HEK293T (cell line): ENCODE results near the gene CSN1S1.

Experiments used
- CTCF ChIA-PET: fragments of 350-600 bp; formaldehyde crosslinking; extraction: SDS; loops from one replicate; lab custom pipeline; 2021; ENCODE audit warnings: antibody characterized with exemption, inconsistent platforms; lab: Yijun Ruan, JAX
- POLR2A ChIA-PET: fragments of 350-600 bp; formaldehyde crosslinking; extraction: SDS; loops from one replicate; lab custom pipeline; 2020; ENCODE audit warnings: antibody characterized with exemption, inconsistent platforms; lab: Yijun Ruan, JAX
- DNase-seq: peaks from one replicate; pipeline ENCODE4 v3.0.0; 2012; ENCODE audit warnings: mixed read lengths; ENCODE audit errors: extremely low spot score
- ARNT ChIP-seq: fragments of 450-650 bp; IDR thresholded peaks from 2 replicates; pipeline ENCODE4 v1.6.1; 2017; ENCODE audit warnings: mild to moderate bottlenecking
- BHLHE40 ChIP-seq: fragments of 450-650 bp; IDR thresholded peaks from 2 replicates; pipeline ENCODE4 v1.6.1; 2016; ENCODE audit warnings: mild to moderate bottlenecking, moderate library complexity, borderline replicate concordance
- CTBP1 ChIP-seq: fragments of 450-650 bp; IDR thresholded peaks from 2 replicates; pipeline ENCODE4 v1.6.1; 2016; ENCODE audit warnings: borderline replicate concordance
- ELF4 ChIP-seq: fragments of 450-650 bp; IDR thresholded peaks from 2 replicates; pipeline ENCODE4 v1.6.1; 2017; ENCODE audit warnings: antibody characterized with exemption
- FOXA1 ChIP-seq: fragments of 450-650 bp; IDR thresholded peaks from 2 replicates; pipeline ENCODE4 v1.6.1; 2016; ENCODE audit warnings: mild to moderate bottlenecking
- FOXK2 ChIP-seq: fragments of 450-650 bp; IDR thresholded peaks from 2 replicates; pipeline ENCODE4 v1.6.1; 2016; ENCODE audit warnings: mild to moderate bottlenecking
- FOXM1 ChIP-seq: fragments of 450-650 bp; IDR thresholded peaks from 2 replicates; pipeline ENCODE4 v1.6.1; 2017; ENCODE audit warnings: mild to moderate bottlenecking, borderline replicate concordance
- HDGF ChIP-seq: fragments of 450-650 bp; IDR thresholded peaks from 2 replicates; pipeline ENCODE4 v1.6.1; 2017; ENCODE audit warnings: antibody characterized with exemption, borderline replicate concordance
- L3MBTL2 ChIP-seq: fragments of 450-650 bp; conservative IDR thresholded peaks from 2 replicates; pipeline ENCODE4 v1.6.1; 2016; ENCODE audit warnings: mild to moderate bottlenecking
- LEF1 ChIP-seq: fragments of 450-650 bp; IDR thresholded peaks from 2 replicates; pipeline ENCODE4 v1.6.1; 2017; ENCODE audit warnings: mild to moderate bottlenecking, borderline replicate concordance
- NFRKB ChIP-seq: fragments of 450-650 bp; IDR thresholded peaks from 2 replicates; pipeline ENCODE4 v1.6.1; 2016; ENCODE audit warnings: mild to moderate bottlenecking, moderate library complexity
- PKNOX1 ChIP-seq: fragments of 450-650 bp; IDR thresholded peaks from 2 replicates; pipeline ENCODE4 v1.6.1; 2016
- SP1 ChIP-seq: fragments of 450-650 bp; IDR thresholded peaks from 2 replicates; pipeline ENCODE4 v1.6.1; 2017
- SUZ12 ChIP-seq: fragments of 450-650 bp; IDR thresholded peaks from 2 replicates; pipeline ENCODE4 v1.6.1; 2016; ENCODE audit warnings: mild to moderate bottlenecking
- TARDBP ChIP-seq: fragments of 450-650 bp; IDR thresholded peaks from 2 replicates; pipeline ENCODE4 v1.6.1; 2016
- ZNF384 ChIP-seq: fragments of 450-650 bp; IDR thresholded peaks from 2 replicates; pipeline ENCODE4 v1.6.1; 2016

Gene CSN1S1

GRCh38 chr4:69977582-69977981 is 46.7 kb downstream of the CSN1S1 start:
- POLR2A ChIA-PET: no interaction called here
- CTCF ChIA-PET: no interaction called here
- TF ChIP-seq L3MBTL2 (no peak), SUZ12 (no peak), BHLHE40 (no peak), HDGF (no peak), PKNOX1 (no peak), FOXM1 (no peak), CTBP1 (no peak), ELF4 (no peak), ZNF384 (no peak)
- DNase-seq: no peak

- peak; percentile 14 for DNase-seq
- POLR2A ChIA-PET: no interaction called here
- TF ChIP-seq FOXK2: no peak
- TF ChIP-seq ELF4: no peak
- TF ChIP-seq ZNF384: no peak
- TF ChIP-seq CTBP1: no peak
- CTCF ChIA-PET: no interaction called here
Measured at GRCh38 chr4:69984030-69984443, 53.2 kb downstream of the CSN1S1 start.

DNA sequence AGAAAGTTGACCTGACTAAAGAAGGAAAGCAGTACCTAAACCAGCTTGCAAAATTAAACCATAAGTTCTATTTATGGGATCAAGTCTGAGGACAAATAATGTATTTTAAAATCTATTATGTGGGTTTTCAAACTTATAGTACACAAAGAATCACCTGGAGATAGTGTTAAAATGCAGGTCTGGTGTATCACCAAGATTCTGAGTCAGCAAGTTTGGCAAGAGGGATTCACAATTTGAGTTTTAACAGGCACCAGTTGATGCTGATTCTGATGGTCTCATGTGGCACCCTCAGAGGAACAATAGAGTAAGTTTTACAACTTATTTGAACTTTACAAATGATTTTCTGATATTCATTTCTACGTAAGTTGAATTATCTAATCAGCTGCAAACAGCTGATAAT is 55.8 kb downstream of the CSN1S1 start:
- no peak for TF ChIP-seq TARDBP
- no peak for TF ChIP-seq NFRKB
- no peak for TF ChIP-seq FOXK2
- no peak for TF ChIP-seq FOXM1
- no peak for TF ChIP-seq ZNF384
- no peak for TF ChIP-seq FOXA1
- no peak for TF ChIP-seq SUZ12
- TF ChIP-seq LEF1: no peak
- TF ChIP-seq L3MBTL2: no peak
- CTCF ChIA-PET: no interaction called here
- POLR2A ChIA-PET: no interaction called here
- DNase-seq: no peak

DNA sequence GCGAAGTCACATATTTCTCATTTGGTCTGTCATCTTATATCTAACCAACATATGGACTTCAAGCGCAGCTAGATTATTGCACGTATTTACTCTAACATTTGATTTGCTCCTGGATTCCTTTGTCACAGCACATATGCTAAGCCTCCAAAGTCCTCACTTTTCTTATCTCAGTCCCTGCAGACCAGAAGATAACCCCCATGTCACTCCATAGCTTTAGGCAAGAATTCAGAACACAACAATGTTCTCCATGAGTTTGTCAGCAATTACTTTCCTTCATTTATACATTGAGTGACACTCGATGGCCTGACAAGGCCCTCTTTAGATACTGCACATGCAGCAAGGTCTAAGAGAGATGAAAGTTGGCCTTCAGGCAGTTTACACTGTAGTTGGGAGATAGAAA is 60.1 kb downstream of the CSN1S1 start:
- TF ChIP-seq L3MBTL2: no peak
- ChIA-PET POLR2A (no interaction called here), CTCF (no interaction called here)
- no peak for DNase-seq

- no peak for TF ChIP-seq LEF1
- TF ChIP-seq ELF4: no peak
- TF ChIP-seq NFRKB: no peak
- TF ChIP-seq SP1: no peak
- no peak for TF ChIP-seq CTBP1
- no peak for TF ChIP-seq HDGF
- TF ChIP-seq SUZ12: no peak
- no peak for TF ChIP-seq FOXM1
- TF ChIP-seq TARDBP: no peak
- TF ChIP-seq FOXA1: no peak
- no peak for TF ChIP-seq FOXK2
- TF ChIP-seq BHLHE40: no peak
- TF ChIP-seq ARNT: no peak
- no peak for TF ChIP-seq ZNF384
- TF ChIP-seq L3MBTL2: no peak
- POLR2A ChIA-PET: no interaction called here
- no peak for DNase-seq
- CTCF ChIA-PET: no interaction called here
Measured at GRCh38 chr4:69994782-69995181, 63.9 kb downstream of the CSN1S1 start.

DNA sequence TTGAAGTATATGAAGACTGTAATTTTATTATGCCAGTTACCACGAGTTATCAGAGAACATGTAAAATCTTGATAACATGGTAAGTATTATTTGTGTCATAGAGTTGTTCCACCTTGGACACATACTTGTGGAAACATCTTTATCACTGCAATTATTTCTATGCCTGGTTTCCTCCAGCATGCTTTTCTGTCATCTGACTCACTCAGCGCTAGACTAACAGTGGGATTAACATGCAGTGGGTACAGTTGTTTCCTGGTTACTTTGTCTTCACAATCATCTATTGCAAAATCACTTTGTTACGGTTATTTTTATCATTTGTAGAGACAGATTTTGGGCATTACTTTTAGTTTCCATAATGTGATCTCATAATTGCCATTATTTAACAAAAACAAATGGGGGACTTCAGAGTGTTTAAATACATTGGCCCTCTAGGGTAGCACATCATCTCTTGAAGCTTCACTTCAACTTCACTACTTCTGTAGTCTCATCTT is 64.7 kb downstream of the CSN1S1 start, which contains the start of gene STATH:
Gene STATH (plus strand): TSS at position 441 of the 491 bp plus-strand sequence. CDS start 2,472 bp downstream, outside the sequence.
- DNase-seq: no peak

More for the DNA sequence above, 64.7 kb downstream of the CSN1S1 start, which contains the start of gene STATH:
- ChIA-PET POLR2A (no interaction called here), CTCF (no interaction called here)
- TF ChIP-seq CTBP1 (no peak), LEF1 (no peak), BHLHE40 (no peak), ELF4 (no peak), FOXM1 (no peak), SP1 (no peak), NFRKB (no peak), L3MBTL2 (no peak), TARDBP (no peak), HDGF (no peak), FOXK2 (no peak), ZNF384 (no peak), SUZ12 (no peak), FOXA1 (no peak), ARNT (no peak), PKNOX1 (no peak)
